Calu3 (cell line): ENCODE data around the gene HS3ST6. TPM values are rescaled to one million over a fixed set of nuclear protein-coding genes. Genes with fewer than 3 reads are reported as not detected.

Source experiments
- BruUV-seq: library from RNA; stranded (reverse); fragments of 400-500 nt; replicated peaks from 2 replicates; lab custom pipeline; 2021; lab: Mats Ljungman, UMichigan
- CTCF ChIA-PET: fragments of 300-600 bp; sonication (Branson Sonifier 250); formaldehyde crosslinking; loops from one replicate; lab custom pipeline; 2022; ENCODE audit warnings: antibody characterized with exemption; lab: Charles Lee
- DNase-seq: peaks from one replicate; pipeline ENCODE4 v3.0.0; 2022
- H3K27ac Mint-ChIP-seq: one replicate; pipeline ENCODE4 v1.8.0; 2022; ENCODE audit warnings: mixed read lengths; ENCODE audit not compliant: unreplicated experiment
- H3K27me3 Mint-ChIP-seq: one replicate; pipeline ENCODE4 v1.8.0; 2022; ENCODE audit warnings: mixed read lengths; ENCODE audit not compliant: unreplicated experiment
- H3K36me3 Mint-ChIP-seq: one replicate; pipeline ENCODE4 v1.8.0; 2022; ENCODE audit warnings: mild to moderate bottlenecking, moderate library complexity, mixed read lengths; ENCODE audit not compliant: insufficient read depth, unreplicated experiment
- H3K4me1 Mint-ChIP-seq: one replicate; pipeline ENCODE4 v1.8.0; 2022; ENCODE audit warnings: mild to moderate bottlenecking, low read depth, mixed read lengths; ENCODE audit not compliant: unreplicated experiment
- H3K4me3 Mint-ChIP-seq: one replicate; pipeline ENCODE4 v1.8.0; 2022; ENCODE audit warnings: mild to moderate bottlenecking, low read depth, moderate library complexity, mixed read lengths; ENCODE audit not compliant: unreplicated experiment
- H3K9me3 Mint-ChIP-seq: one replicate; pipeline ENCODE4 v1.8.0; 2022; ENCODE audit warnings: low read depth, mixed read lengths; ENCODE audit not compliant: unreplicated experiment
- intact Hi-C: fragments of 100-400 bp; cut with micrococcal nuclease; formaldehyde crosslinking; loops from one replicate; pipeline ENCODE4 v1.10.0; 2022; ENCODE audit not compliant: unreplicated experiment
- total RNA-seq: library from RNA; stranded (reverse); gene quantifications from 2 replicates; pipeline ENCODE4 v1.2.3, GENCODE V29; 2022
- TF ChIP-seq, protein P1 (sequence below): fragments of 200-600 bp; IDR thresholded peaks from one replicate; pipeline ENCODE4 v1.8.0; 2022; ENCODE audit warnings: antibody characterized with exemption; ENCODE audit not compliant: unreplicated experiment

The HS3ST6 gene
- total RNA-seq, 1 experiment from 2014 or later = not detected

DNA sequence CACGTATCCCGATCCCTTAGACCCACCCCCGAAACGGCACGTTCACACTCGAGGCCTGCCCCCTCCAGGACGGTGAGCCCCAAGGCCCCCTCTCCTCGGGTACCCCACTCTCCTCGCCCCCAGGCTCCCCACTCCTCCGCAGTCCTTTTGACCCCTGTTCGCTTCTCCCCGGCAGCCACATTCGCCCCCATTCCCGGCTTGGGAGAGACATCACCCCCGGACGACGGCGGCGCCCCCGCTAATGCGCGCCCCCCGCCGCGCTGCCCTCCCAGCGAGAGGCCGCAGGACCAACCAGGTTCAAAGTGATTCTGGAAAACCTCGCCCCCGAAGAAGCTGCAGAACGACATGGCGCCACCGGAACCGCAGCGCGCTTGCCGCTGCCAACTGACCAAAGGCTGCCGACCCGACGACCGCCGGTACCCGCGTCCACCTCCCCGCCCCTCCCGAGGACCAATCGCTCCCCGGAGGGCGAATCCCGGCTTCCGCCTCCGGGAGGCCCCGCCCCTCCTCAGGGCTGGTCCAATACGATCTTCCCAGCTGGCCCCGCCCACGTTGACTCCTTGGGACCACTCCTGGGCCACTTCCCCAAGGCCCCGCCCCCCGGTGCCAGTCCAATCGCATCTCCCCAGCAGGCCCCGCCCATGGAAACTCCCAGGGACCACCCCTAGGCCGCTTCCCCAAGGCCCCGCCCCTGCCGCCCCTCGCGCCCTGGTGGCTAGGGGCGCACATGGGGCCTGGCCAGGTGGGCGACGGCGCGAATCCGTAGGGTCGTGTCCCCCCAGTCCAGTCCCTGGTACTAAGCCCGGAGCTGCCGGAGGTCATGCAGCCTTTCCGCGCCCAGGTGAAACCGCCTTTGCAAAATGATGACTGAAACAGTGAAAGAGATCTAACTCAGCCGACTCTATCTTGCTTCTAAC is 24.9 kb upstream of the HS3ST6 start, which contains the start of gene MSRB1:
Gene MSRB1 (minus strand): TSS at position 390 of the 917 bp plus-strand sequence. CDS start 43 bp downstream, at position 347.
- peaks cover 8% of the 10 kb centered on the region for H3K4me1 Mint-ChIP-seq
- H3K9me3 Mint-ChIP-seq = no peaks in the 10 kb centered on the region
- CTCF ChIA-PET = interaction anchor here (0.9 to 1.0 kb wide), 3 partner anchors 14 to 22 kb away, joined by 3 to 4 read pairs (median 3); partner anchors contain the start of gene RPS2
- H3K27me3 Mint-ChIP-seq = no peaks in the 10 kb centered on the region
- H3K27ac Mint-ChIP-seq = peak within 1 kb of the TSS; percentile 72
- BruUV-seq = no TSS peak
- peak; percentile 100 for DNase-seq
- TF ChIP-seq, protein P1, sequence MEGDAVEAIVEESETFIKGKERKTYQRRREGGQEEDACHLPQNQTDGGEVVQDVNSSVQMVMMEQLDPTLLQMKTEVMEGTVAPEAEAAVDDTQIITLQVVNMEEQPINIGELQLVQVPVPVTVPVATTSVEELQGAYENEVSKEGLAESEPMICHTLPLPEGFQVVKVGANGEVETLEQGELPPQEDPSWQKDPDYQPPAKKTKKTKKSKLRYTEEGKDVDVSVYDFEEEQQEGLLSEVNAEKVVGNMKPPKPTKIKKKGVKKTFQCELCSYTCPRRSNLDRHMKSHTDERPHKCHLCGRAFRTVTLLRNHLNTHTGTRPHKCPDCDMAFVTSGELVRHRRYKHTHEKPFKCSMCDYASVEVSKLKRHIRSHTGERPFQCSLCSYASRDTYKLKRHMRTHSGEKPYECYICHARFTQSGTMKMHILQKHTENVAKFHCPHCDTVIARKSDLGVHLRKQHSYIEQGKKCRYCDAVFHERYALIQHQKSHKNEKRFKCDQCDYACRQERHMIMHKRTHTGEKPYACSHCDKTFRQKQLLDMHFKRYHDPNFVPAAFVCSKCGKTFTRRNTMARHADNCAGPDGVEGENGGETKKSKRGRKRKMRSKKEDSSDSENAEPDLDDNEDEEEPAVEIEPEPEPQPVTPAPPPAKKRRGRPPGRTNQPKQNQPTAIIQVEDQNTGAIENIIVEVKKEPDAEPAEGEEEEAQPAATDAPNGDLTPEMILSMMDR = no peak
- peaks cover 31% of the 10 kb centered on the region for H3K36me3 Mint-ChIP-seq
- intact Hi-C loops = no loop called here
- peak within 1 kb of the TSS; percentile 99 for H3K4me3 Mint-ChIP-seq

- Mint-ChIP-seq H3K27me3 (no peaks in the 10 kb centered on the region), H3K9me3 (no peaks in the 10 kb centered on the region), H3K36me3 (peaks cover 31% of the 10 kb centered on the region), H3K4me1 (peaks cover 8% of the 10 kb centered on the region), H3K4me3 (peak overlapping the region; percentile 99), H3K27ac (no peak overlapping the region)
- intact Hi-C loops = no loop called here
- TF ChIP-seq, protein P1 = no peak
- BruUV-seq = TSS peak; percentile 29
- CTCF ChIA-PET = no interaction called here
- DNase-seq = peak; percentile 27
Observed at GRCh38 chr16:1942047-1942809, 24.0 kb upstream of the HS3ST6 start.

DNA sequence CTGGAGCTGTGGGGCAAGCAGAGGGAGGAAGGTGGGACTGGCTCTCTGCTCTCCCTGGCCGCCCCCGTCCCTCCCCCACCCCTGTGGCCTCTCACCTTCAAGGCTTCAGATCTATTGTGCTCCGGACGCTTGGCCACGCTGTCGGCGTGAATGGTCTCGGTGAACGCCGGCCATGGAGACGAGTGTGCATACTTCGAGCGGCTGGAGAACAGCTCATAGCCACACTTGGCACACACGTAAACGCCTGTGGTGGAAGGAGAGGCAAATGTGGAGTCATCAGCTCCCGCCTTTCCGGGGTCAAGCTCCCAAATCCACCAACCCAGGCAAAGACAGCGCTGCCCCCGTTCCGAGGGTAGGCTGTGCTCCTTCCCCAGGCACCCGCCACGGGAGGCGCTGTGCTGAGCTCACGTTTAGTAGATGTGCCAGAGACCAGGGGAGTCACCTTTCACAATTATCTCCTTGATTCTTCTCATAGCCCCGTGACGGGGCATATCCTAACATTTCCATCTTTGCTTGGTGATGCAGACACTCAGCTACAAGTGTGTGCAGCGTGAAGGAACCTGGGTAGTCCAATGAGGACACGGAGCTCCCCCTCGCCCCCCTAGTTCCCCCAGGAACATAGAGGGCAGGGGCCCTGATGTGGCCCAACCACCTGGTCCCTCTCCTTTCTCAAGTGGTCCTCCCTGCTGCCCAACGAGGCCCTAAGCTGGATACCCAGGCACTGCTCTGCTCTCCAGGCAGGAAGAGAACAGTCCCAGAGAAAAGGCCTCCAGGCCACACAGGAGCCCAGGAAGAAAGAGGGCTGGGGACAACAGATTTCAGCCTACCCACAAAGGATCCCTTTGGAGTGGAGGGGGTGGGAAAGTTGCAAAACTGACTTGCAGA is 23.2 kb upstream of the HS3ST6 start:
- H3K4me3 Mint-ChIP-seq = peak overlapping the region; percentile 99
- peaks cover 35% of the 10 kb centered on the region for H3K36me3 Mint-ChIP-seq

More for the DNA sequence above, 23.2 kb upstream of the HS3ST6 start:
- no peak for DNase-seq
- Mint-ChIP-seq H3K9me3 (no peaks in the 10 kb centered on the region), H3K4me1 (peaks cover 8% of the 10 kb centered on the region), H3K27ac (no peak overlapping the region), H3K27me3 (no peaks in the 10 kb centered on the region)
- BruUV-seq = no TSS peak
- intact Hi-C loops = no loop called here
- TF ChIP-seq, protein P1 = no peak
- CTCF ChIA-PET = no interaction called here
